ACC112 (cell line): ENCODE results near the gene HMGCR.
A peak's percentile ranks its signal among the peaks of the same experiment; 100 is the strongest.
"Not testable (repeated sequence)": the region's sequence is repeated elsewhere in the genome, so short reads cannot be mapped to it uniquely, and the experiment has no call there.

Experiments used
- H2AFZ ChIP-seq: fragments of 200-600 bp; sonication (generic); one replicate; pipeline ENCODE4 v1.6.0; 2017; ENCODE audit warnings: antibody characterized with exemption, low read length; ENCODE audit not compliant: unreplicated experiment
- H3K27ac ChIP-seq: fragments of 200-600 bp; sonication (generic); 2 replicates; pipeline ENCODE4 v1.5.1; 2014; ENCODE audit warnings: low read depth, mild to moderate bottlenecking, antibody characterized with exemption, low read length, moderate library complexity
- H3K27me3 ChIP-seq: fragments of 200-600 bp; sonication (generic); 2 replicates; pipeline ENCODE4 v1.6.1; 2014; ENCODE audit warnings: mild to moderate bottlenecking, antibody characterized with exemption, low read length, moderate library complexity, mixed read lengths; ENCODE audit not compliant: insufficient read depth
- H3K36me3 ChIP-seq: fragments of 200-600 bp; sonication (generic); 2 replicates; pipeline ENCODE4 v1.6.1; 2016; ENCODE audit warnings: mild to moderate bottlenecking, antibody characterized with exemption, low read length, moderate library complexity, mixed read lengths; ENCODE audit not compliant: insufficient read depth
- H3K4me1 ChIP-seq: fragments of 200-600 bp; sonication (generic); one replicate; pipeline ENCODE4 v1.6.1; 2016; ENCODE audit warnings: low read length, mixed read lengths; ENCODE audit not compliant: insufficient read depth, unreplicated experiment, control insufficient read depth
- H3K4me3 ChIP-seq: fragments of 200-600 bp; sonication (generic); 2 replicates; pipeline ENCODE4 v1.5.1; 2014; ENCODE audit warnings: mild to moderate bottlenecking, low read depth, low read length
- H3K79me2 ChIP-seq: fragments of 200-600 bp; sonication (generic); one replicate; pipeline ENCODE4 v1.6.0; 2016; ENCODE audit warnings: low read length; ENCODE audit not compliant: control insufficient read depth, unreplicated experiment, insufficient read depth

Gene HMGCR

GRCh38 chr5:75336615-75337336 is at the start of gene HMGCR:
Gene HMGCR, plus strand, starts transcription at chr5:75337220. Its CDS starts 5,386 bp downstream, at chr5:75342606.
- peak within 1 kb of the TSS; percentile 71 for H2AFZ ChIP-seq
- H3K27me3 ChIP-seq = no peaks in the 10 kb centered on the region
- peak within 1 kb of the TSS; percentile 59 for H3K27ac ChIP-seq
- H3K4me1 ChIP-seq = peaks cover 19% of the 10 kb centered on the region
- H3K36me3 ChIP-seq = no peaks in the 10 kb centered on the region
- H3K4me3 ChIP-seq = peak within 1 kb of the TSS; percentile 98
- H3K79me2 ChIP-seq = peaks cover 43% of the 10 kb centered on the region

- H3K79me2 ChIP-seq, H3K4me3 ChIP-seq, H3K36me3 ChIP-seq, H2AFZ ChIP-seq, H3K27ac ChIP-seq, H3K27me3 ChIP-seq, H3K4me1 ChIP-seq: not testable (repeated sequence)
These were observed 45.2 kb upstream of the HMGCR start for GRCh38 chr5:75291844-75292243.

DNA sequence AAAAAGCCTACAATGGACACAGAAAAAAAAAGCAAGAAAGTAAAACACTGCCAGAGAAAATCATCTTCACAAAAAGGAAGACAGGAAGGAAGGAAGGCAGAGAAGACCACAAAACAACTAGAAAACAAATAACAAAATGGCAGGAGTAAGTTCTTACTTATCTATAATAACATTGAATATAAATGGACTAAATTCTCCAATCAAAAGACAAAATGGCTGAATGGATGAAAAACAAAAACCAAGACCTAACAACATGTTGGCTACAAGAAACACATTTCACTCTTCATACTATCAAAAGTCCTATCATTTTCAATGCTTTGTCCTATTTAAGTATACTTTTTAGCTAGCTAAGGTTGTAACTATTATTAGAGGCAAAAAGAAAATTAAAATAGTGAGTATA is 36.9 kb upstream of the HMGCR start:
- H3K79me2 ChIP-seq = no peaks in the 10 kb centered on the region
- no peaks in the 10 kb centered on the region for H3K4me1 ChIP-seq
- no peak overlapping the region for H3K4me3 ChIP-seq
- no peak overlapping the region for H2AFZ ChIP-seq
- H3K36me3 ChIP-seq = no peaks in the 10 kb centered on the region
- no peaks in the 10 kb centered on the region for H3K27me3 ChIP-seq
- no peak overlapping the region for H3K27ac ChIP-seq

- Histone ChIP-seq H3K4me3 (no peak overlapping the region), H3K36me3 (no peaks in the 10 kb centered on the region), H3K79me2 (no peaks in the 10 kb centered on the region), H3K27ac (no peak overlapping the region), H3K27me3 (no peaks in the 10 kb centered on the region), H2AFZ (no peak overlapping the region), H3K4me1 (no peaks in the 10 kb centered on the region)
These were observed 33.6 kb upstream of the HMGCR start for GRCh38 chr5:75303419-75303818.

- not testable (repeated sequence) for H3K4me1 ChIP-seq, H3K27me3 ChIP-seq, H3K4me3 ChIP-seq, H3K27ac ChIP-seq, H3K36me3 ChIP-seq, H3K79me2 ChIP-seq, H2AFZ ChIP-seq
These were observed 32.5 kb upstream of the HMGCR start for GRCh38 chr5:75304486-75304885.

GRCh38 chr5:75306746-75307145 is 30.3 kb upstream of the HMGCR start:
- no peaks in the 10 kb centered on the region for H3K4me1 ChIP-seq
- H3K36me3 ChIP-seq = no peaks in the 10 kb centered on the region
- H2AFZ ChIP-seq = no peak overlapping the region
- H3K79me2 ChIP-seq = no peaks in the 10 kb centered on the region
- H3K27me3 ChIP-seq = no peaks in the 10 kb centered on the region
- H3K4me3 ChIP-seq = no peak overlapping the region
- H3K27ac ChIP-seq = no peak overlapping the region

- no peaks in the 10 kb centered on the region for H3K27me3 ChIP-seq
- no peak overlapping the region for H3K27ac ChIP-seq
- H3K79me2 ChIP-seq = no peaks in the 10 kb centered on the region
- no peaks in the 10 kb centered on the region for H3K36me3 ChIP-seq
- H3K4me3 ChIP-seq = no peak overlapping the region
- no peak overlapping the region for H2AFZ ChIP-seq
- no peaks in the 10 kb centered on the region for H3K4me1 ChIP-seq
These were observed 26.8 kb upstream of the HMGCR start for GRCh38 chr5:75310212-75310611.

DNA sequence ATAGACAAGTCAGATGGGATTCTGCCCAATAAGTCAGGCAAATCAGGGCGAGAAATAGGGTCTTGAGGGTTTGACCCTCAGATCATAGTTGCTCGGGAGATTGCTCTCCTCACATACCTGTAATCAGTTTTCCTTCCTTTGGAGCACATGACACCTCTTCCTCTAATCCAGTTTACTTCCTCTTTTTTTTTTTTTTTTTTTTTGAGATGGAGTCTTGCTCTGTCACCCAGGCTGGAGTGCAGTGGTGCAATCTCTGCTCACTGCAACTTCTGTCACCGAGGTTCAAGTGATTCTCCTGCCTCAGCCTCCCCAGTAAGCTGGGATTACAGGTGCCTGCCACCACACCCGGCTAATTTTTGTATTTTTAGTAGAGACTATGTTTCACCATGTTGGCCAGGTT is 17.9 kb upstream of the HMGCR start:
- not testable (repeated sequence) for H3K79me2 ChIP-seq, H3K27ac ChIP-seq, H3K36me3 ChIP-seq, H3K4me3 ChIP-seq, H2AFZ ChIP-seq, H3K27me3 ChIP-seq
- H3K4me1 ChIP-seq = peaks cover 17% of the 10 kb centered on the region

GRCh38 chr5:75319638-75320037 is 17.4 kb upstream of the HMGCR start:
- H3K4me1 ChIP-seq = peaks cover 17% of the 10 kb centered on the region
- no peak overlapping the region for H2AFZ ChIP-seq
- no peaks in the 10 kb centered on the region for H3K79me2 ChIP-seq
- H3K4me3 ChIP-seq = no peak overlapping the region
- H3K27me3 ChIP-seq = no peaks in the 10 kb centered on the region
- H3K27ac ChIP-seq = no peak overlapping the region
- no peaks in the 10 kb centered on the region for H3K36me3 ChIP-seq

DNA sequence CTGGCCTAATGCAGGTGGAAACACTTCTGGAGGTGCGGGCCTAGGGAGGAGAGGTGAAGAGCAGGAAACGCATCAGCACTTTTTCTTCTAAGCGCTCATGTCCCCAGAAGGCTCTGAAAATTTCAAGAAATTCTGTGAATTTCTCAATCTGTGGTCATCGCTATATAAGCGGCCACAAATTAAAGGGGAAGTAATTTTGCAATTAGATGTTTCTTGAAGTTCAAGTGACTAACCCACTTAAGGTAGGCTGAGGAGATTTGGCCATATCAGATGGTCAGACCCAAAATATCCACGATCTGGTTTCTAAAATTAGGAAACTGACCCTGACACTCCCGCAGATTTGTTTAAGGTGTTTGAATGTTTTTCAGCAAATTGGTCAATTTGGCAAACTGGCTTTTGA is 16.6 kb upstream of the HMGCR start:
- H2AFZ ChIP-seq = no peak overlapping the region
- H3K27ac ChIP-seq = peak overlapping the region; percentile 66
- no peaks in the 10 kb centered on the region for H3K27me3 ChIP-seq
- H3K79me2 ChIP-seq = no peaks in the 10 kb centered on the region
- peaks cover 17% of the 10 kb centered on the region for H3K4me1 ChIP-seq
- no peaks in the 10 kb centered on the region for H3K36me3 ChIP-seq
- H3K4me3 ChIP-seq = peak overlapping the region; percentile 10; the same call in 1 of the 2 replicates

- H3K36me3 ChIP-seq = no peaks in the 10 kb centered on the region
- H2AFZ ChIP-seq = no peak overlapping the region
- H3K4me3 ChIP-seq = no peak overlapping the region
- H3K27me3 ChIP-seq = no peaks in the 10 kb centered on the region
- no peak overlapping the region for H3K27ac ChIP-seq
- H3K79me2 ChIP-seq = no peaks in the 10 kb centered on the region
- H3K4me1 ChIP-seq = peaks cover 17% of the 10 kb centered on the region
These were observed 15.0 kb upstream of the HMGCR start for GRCh38 chr5:75322066-75322465.
